HG02852 (cell line): ENCODE measurements around the gene TOM1L1.
"Not testable (repeated sequence)": the region's sequence is repeated elsewhere in the genome, so short reads cannot be mapped to it uniquely, and the experiment has no call there.

Source experiments
- ATAC-seq: cut with Tn5 transposase; IDR thresholded peaks from one replicate; pipeline ENCODE4 v1.9.1; 2021; ENCODE audit warnings: mild to moderate bottlenecking, moderate library complexity; ENCODE audit not compliant: unreplicated experiment

The TOM1L1 gene

GRCh38 chr17:54900457-54901229 lies at the start of gene TOM1L1:
TOM1L1 (plus strand) TSS chr17:54900852; CDS start chr17:54900866, 14 bp downstream.
- peak; percentile 53 for ATAC-seq

GRCh38 chr17:54859187-54859586 lies 41.5 kb upstream of the TOM1L1 start:
- ATAC-seq = no peak

GRCh38 chr17:54860617-54861470 lies 39.8 kb upstream of the TOM1L1 start:
- ATAC-seq = no peak

GRCh38 chr17:54861471-54861983 lies 39.1 kb upstream of the TOM1L1 start:
- ATAC-seq = no peak

- no peak for ATAC-seq
Observed at GRCh38 chr17:54863176-54863575, 37.5 kb upstream of the TOM1L1 start.

GRCh38 chr17:54864070-54864469 lies 36.6 kb upstream of the TOM1L1 start:
- ATAC-seq = no peak

GRCh38 chr17:54864636-54865356 lies 35.9 kb upstream of the TOM1L1 start:
- ATAC-seq = no peak

GRCh38 chr17:54867634-54868033 lies 33.0 kb upstream of the TOM1L1 start:
- no peak for ATAC-seq

GRCh38 chr17:54870671-54871175 lies 29.9 kb upstream of the TOM1L1 start:
- no peak for ATAC-seq

GRCh38 chr17:54875906-54876305 lies 24.7 kb upstream of the TOM1L1 start:
- not testable (repeated sequence) for ATAC-seq

- no peak for ATAC-seq
Observed at GRCh38 chr17:54876656-54877195, 23.9 kb upstream of the TOM1L1 start.

GRCh38 chr17:54881255-54881972 lies 19.2 kb upstream of the TOM1L1 start:
- no peak for ATAC-seq

- no peak for ATAC-seq
Observed at GRCh38 chr17:54882371-54882770, 18.3 kb upstream of the TOM1L1 start.

GRCh38 chr17:54882950-54883349 lies 17.7 kb upstream of the TOM1L1 start:
- peak; percentile 93 for ATAC-seq

GRCh38 chr17:54883939-54884338 lies 16.7 kb upstream of the TOM1L1 start:
- ATAC-seq = no peak

- no peak for ATAC-seq
Observed at GRCh38 chr17:54887787-54888186, 12.9 kb upstream of the TOM1L1 start.

GRCh38 chr17:54888254-54888653 lies 12.4 kb upstream of the TOM1L1 start:
- no peak for ATAC-seq

GRCh38 chr17:54888981-54889380 lies 11.7 kb upstream of the TOM1L1 start:
- no peak for ATAC-seq

GRCh38 chr17:54891176-54891821 lies 9.4 kb upstream of the TOM1L1 start:
- ATAC-seq = no peak
